ENCODE measurements around the gene LETMD1. TPM values are rescaled to one million over a fixed set of nuclear protein-coding genes. Genes with fewer than 3 reads are reported as not detected.
A peak's percentile ranks its signal among the peaks of the same experiment; 100 is the strongest.

LETMD1 gene
- total and polyA plus RNA-seq, 9 of the 15 experiments (the other 6 are each of a cell fraction or from before 2014, with no cell fraction given) = 58.7 to 163 (median 75.4) TPM

DNA sequence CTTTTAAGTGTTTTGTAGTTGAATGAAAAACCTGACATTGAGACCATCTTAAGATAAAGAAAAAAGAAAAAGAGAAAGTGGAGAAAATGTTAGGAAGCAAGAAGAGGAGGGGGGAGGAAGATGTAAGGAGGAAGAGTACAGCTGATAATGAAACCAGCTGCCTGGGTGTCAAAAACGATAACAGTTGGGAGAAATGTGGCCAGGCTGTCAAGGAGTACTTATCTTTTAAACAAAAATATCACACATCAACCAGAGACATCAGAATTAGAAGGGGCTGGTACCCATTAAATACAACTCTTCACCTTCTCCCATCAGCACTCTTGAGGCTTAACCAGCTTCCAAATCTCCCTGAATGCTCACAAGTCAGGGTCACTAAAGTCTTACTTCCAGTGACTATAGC, 26.4 kb upstream of the LETMD1 start (continued):
- TF ChIP-seq MTA3 (IDR thresholded peaks at IDR 0.05; ENCODE audit: borderline replicate concordance) (peak; percentile 61; the same call in 1 of the 2 replicates), ZBTB17 (CRISPR knock-in tag; IDR thresholded peaks at IDR 0.05) (no peak), ZEB2 (IDR thresholded peaks at IDR 0.05) (peak; percentile 61; the same call in 1 of the 2 replicates), ZNF133 (CRISPR knock-in tag; IDR thresholded peaks at IDR 0.05) (no peak), TCF7L2 (IDR thresholded peaks at IDR 0.05; ENCODE audit: low read depth, low read length) (no peak), NFIC (IDR thresholded peaks at IDR 0.05) (peak; percentile 80)

DNA sequence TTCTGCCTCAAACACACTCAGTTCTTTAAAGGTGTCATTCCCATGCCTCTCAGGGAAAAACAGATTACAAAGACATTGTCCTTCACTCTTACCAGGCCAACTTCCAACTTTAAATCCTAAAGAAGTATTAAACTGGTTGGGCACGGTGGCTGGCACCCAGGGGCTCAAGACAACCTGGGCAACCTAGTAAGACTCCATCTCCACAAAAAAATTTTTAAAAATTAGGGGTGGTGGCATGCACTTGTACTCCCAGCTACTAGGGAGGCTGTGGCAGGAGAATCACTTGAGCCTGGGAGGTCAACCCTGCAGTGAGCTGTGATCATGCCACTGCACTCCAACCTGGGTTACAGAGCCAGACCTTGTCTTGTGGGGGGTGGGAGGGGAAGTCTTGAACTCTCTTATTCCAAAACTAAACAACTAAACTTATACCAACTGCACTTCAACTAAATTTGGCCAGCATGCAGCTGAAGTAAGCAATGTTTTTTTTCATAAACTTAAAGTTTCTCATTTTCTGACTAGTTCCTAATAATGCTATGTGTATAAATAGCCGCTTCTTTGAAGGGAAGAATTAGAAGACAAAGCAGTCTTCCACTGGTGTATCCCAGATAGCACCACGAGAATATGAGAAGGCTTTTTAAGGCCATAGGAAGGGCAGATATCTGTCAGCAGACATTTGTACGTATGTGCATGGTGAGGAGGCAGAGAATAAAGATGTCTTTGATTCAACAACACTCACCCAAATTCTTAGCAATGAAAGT, 24.3 kb upstream of the LETMD1 start:
- Histone ChIP-seq H3K4me2 (ENCODE audit: insufficient read depth, low read length) (peak overlapping the region; percentile 87), H3K79me2 (ENCODE audit: control insufficient read depth, insufficient read depth, low read length) (peaks cover 76% of the 10 kb centered on the region), H3K4me1 (replicated peaks in 1 of 2; ENCODE audit: control insufficient read depth in 2 of 2, insufficient read depth in 2 of 2, low read length in 2 of 2) (peaks cover 43 to 57% of the 10 kb centered on the region in 2 experiments), H3K4me3 (peak overlapping the region; percentile 66), H3K27me3 (ENCODE audit: control insufficient read depth in 2 of 2, insufficient read depth in 2 of 2, low read length in 2 of 2) (no peaks in the 10 kb centered on the region), H2AFZ (ENCODE audit: low read depth, low read length) (peak overlapping the region; percentile 10; the same call in 1 of the 2 replicates), H3K27ac (ENCODE audit: extremely low read depth, low read depth, low read length) (peak overlapping the region; percentile 91), H3K9me1 (ENCODE audit: control insufficient read depth, insufficient read depth, low read length) (no peaks in the 10 kb centered on the region), H3K9ac (ENCODE audit: insufficient read depth in 1 of 2, low read depth in 2 of 2, low read length in 2 of 2) (peak overlapping the region; percentile 89 to 90), H3K9me3 (replicated peaks; ENCODE audit: control insufficient read depth, insufficient read depth, low read depth, low read length) (no peaks in the 10 kb centered on the region), H3K36me3 (ENCODE audit: control insufficient read depth, insufficient read depth, low read length) (no peaks in the 10 kb centered on the region; the same call in 2 of the 3 replicates), H4K20me1 (replicated peaks; ENCODE audit: control insufficient read depth, insufficient read depth, low read length) (no peaks in the 10 kb centered on the region)
- ChIA-PET CTCF (ENCODE audit: low intra/inter-chr PET ratio) (no interaction called here), POLR2A (interaction anchor here (1.8 kb wide), 1 partner anchor 198 kb away, joined by 3 read pairs; no protein-coding TSS in a partner anchor)
- TF ChIP-seq NFATC3 (IDR thresholded peaks at IDR 0.05) (no peak), ZNF592 (IDR thresholded peaks at IDR 0.05) (0 out of 2 replicates have a peak, but pooled peaks have one; percentile 49)
- BruUV-seq (replicated peaks) = no TSS peak
- in situ Hi-C loops (cut with MboI) = no loop called here
- intact Hi-C loops (cut with micrococcal nuclease) = loop anchor here (2.0 kb wide), 1 partner anchor 35 kb away; no protein-coding TSS in a partner anchor
- ATAC-seq (no peak), FAIRE-seq (no peak), DNase-seq (ENCODE audit: extremely low read depth in 1 of 4, low spot score in 3 of 4) (peak in 1 of 4 experiments; percentile 55)
- WGBS (ENCODE audit: insufficient coverage, low coverage, missing lambda C conversion rate) = 4% methylated on average over 4 of the region's 4 CpGs

Data from K562 (cell line).